HEK293 (cell line): ENCODE measurements around the gene ASCC3.

Experiments used
- AEBP2 ChIP-seq: fragments of 450-650 bp; formaldehyde crosslinking; IDR thresholded peaks from 2 replicates; pipeline ENCODE4 v1.5.1; 2016; ENCODE audit warnings: missing biosample characterization, missing genetic modification characterization, borderline replicate concordance
- ATF2 ChIP-seq: fragments of 450-650 bp; formaldehyde crosslinking; IDR thresholded peaks from 2 replicates; pipeline ENCODE4 v1.5.1; 2016; ENCODE audit warnings: missing biosample characterization, missing genetic modification characterization, low read depth
- CTCF ChIP-seq: fragments of 450-650 bp; formaldehyde crosslinking; IDR thresholded peaks from 2 replicates; pipeline ENCODE4 v1.5.1; 2016; ENCODE audit warnings: missing biosample characterization, missing genetic modification characterization
- KLF7 ChIP-seq: fragments of 450-650 bp; formaldehyde crosslinking; IDR thresholded peaks from 2 replicates; pipeline ENCODE4 v1.5.1; 2016; ENCODE audit warnings: missing biosample characterization, missing genetic modification characterization, borderline replicate concordance
- MEIS1 ChIP-seq: sonication (generic); formaldehyde crosslinking; IDR thresholded peaks from 2 replicates; pipeline ENCODE4 v1.8.1; 2022; ENCODE audit warnings: missing genetic modification reagents, mild to moderate bottlenecking, borderline replicate concordance
- TCF7L2 ChIP-seq: IDR thresholded peaks from 2 replicates; pipeline ENCODE4 v1.6.1; 2011; ENCODE audit warnings: low read depth, mild to moderate bottlenecking, inconsistent platforms, low read length, moderate library complexity, borderline replicate concordance
- ZFP41 ChIP-seq: fragments of 450-650 bp; formaldehyde crosslinking; IDR thresholded peaks from 2 replicates; pipeline ENCODE4 v1.5.1; 2016; ENCODE audit warnings: missing biosample characterization, missing genetic modification characterization, borderline replicate concordance
- ZNF677 ChIP-seq: fragments of 450-650 bp; IDR thresholded peaks from 2 replicates; pipeline ENCODE4 v1.5.0; 2018; ENCODE audit warnings: missing biosample characterization, mild to moderate bottlenecking, missing genetic modification characterization, moderate library complexity

GRCh38 chr6:100503043-100503705, 378.0 kb downstream of the ASCC3 start:
- no peak for TF ChIP-seq CTCF
- TF ChIP-seq ZFP41 (tag by site-specific recombination): no peak
- TF ChIP-seq AEBP2 (tag by site-specific recombination): no peak
- no peak for TF ChIP-seq ATF2
- no peak for TF ChIP-seq ZNF677
- no peak for TF ChIP-seq TCF7L2
- no peak for TF ChIP-seq MEIS1
- TF ChIP-seq KLF7 (tag by site-specific recombination): no peak
